ENCODE results near the gene RESF1. TPM values are rescaled to one million over a fixed set of nuclear protein-coding genes. Genes with fewer than 3 reads are reported as not detected.
A peak's percentile ranks its signal among the peaks of the same experiment; 100 is the strongest.

Gene RESF1
- total and polyA plus RNA-seq, 2 of the 13 experiments (the other 11 are each of a cell fraction or from before 2014, with no cell fraction given), result 7.9 to 16.8 TPM

GRCh38 chr12:31959161-31959700, at the start of gene RESF1 (continued):
- TF ChIP-seq PBX3 (CRISPR knock-in tag; IDR thresholded peaks at IDR 0.05; ENCODE audit: borderline replicate concordance) (no peak), RELA (CRISPR knock-in tag; IDR thresholded peaks at IDR 0.05) (no peak), ZNF333 (CRISPR knock-in tag; IDR thresholded peaks at IDR 0.05; ENCODE audit: borderline replicate concordance) (no peak), TRIM22 (IDR thresholded peaks at IDR 0.05) (no peak), ZNF451 (CRISPR knock-in tag; IDR thresholded peaks at IDR 0.05) (no peak), ZNF713 (CRISPR knock-in tag; IDR thresholded peaks at IDR 0.05) (no peak), ZNF740 (CRISPR knock-in tag; IDR thresholded peaks at IDR 0.05) (no peak), ZNF609 (CRISPR knock-in tag; IDR thresholded peaks at IDR 0.05; ENCODE audit: borderline replicate concordance) (peak; percentile 27; the same call in 1 of the 2 replicates), E2F5 (CRISPR knock-in tag; conservative IDR thresholded peaks at IDR 0.05) (no peak), NR2F1 (CRISPR knock-in tag; IDR thresholded peaks at IDR 0.05) (0 out of 4 replicates have a peak, but pooled peaks of 1 of the 2 experiments have one; percentile 32), ZFX (CRISPR knock-in tag; IDR thresholded peaks at IDR 0.05; ENCODE audit: low read depth) (peak; percentile 83), YY1 (IDR thresholded peaks at IDR 0.05; ENCODE audit: insufficient read depth, insufficient replicate concordance, low read depth, low read length) (peak; percentile 64), MTF2 (CRISPR knock-in tag; IDR thresholded peaks at IDR 0.05; ENCODE audit: borderline replicate concordance) (no peak), ZNF639 (CRISPR knock-in tag; conservative IDR thresholded peaks at IDR 0.05) (peak; percentile 63), ZBTB21 (CRISPR knock-in tag; IDR thresholded peaks at IDR 0.05) (0 out of 2 replicates have a peak, but pooled peaks have one; percentile 34), ETV6 (CRISPR knock-in tag; conservative IDR thresholded peaks at IDR 0.05) (no peak; the same call in 1 of the 2 replicates), SAP130 (CRISPR knock-in tag; IDR thresholded peaks at IDR 0.05; ENCODE audit: low read depth) (peak; percentile 76)
